SK-N-SH (cell line): ENCODE results near the gene RBMS3. TPM values are rescaled to one million over a fixed set of nuclear protein-coding genes. Genes with fewer than 3 reads are reported as not detected.
A peak's percentile ranks its signal among the peaks of the same experiment; 100 is the strongest.

ENCODE experiments used
- CTCF ChIA-PET: fragments of 300-600, 350-600 bp; formaldehyde crosslinking; extraction: SDS; loops from one replicate; lab custom pipeline; 2021; lab: Yijun Ruan, JAX
- POLR2A ChIA-PET: fragments of 350-600 bp; sonication (Branson Sonifier 250); formaldehyde crosslinking; extraction: SDS; loops from one replicate; lab custom pipeline; 2020; ENCODE audit warnings: antibody characterized with exemption, inconsistent platforms; lab: Yijun Ruan, JAX
- DNase-seq: peaks from one replicate; pipeline ENCODE4 v3.0.0; 2012
- H2AFZ ChIP-seq: fragments of 200-600 bp; sonication (generic); 2 replicates; pipeline ENCODE4 v1.8.1; 2016; ENCODE audit warnings: antibody characterized with exemption, mild to moderate bottlenecking, low read depth
- H3F3A ChIP-seq: fragments of 200-600 bp; sonication (generic); replicated peaks from 2 replicates; pipeline ENCODE3; 2016; ENCODE audit warnings: antibody characterized with exemption, mild to moderate bottlenecking; ENCODE audit not compliant: insufficient read depth
- H3K27ac ChIP-seq, 2 experiments: fragments of 200-500 bp in 1 of 2; fragments of 200-600 bp in 1 of 2; sonication (Bioruptor generic) in 1 of 2; sonication (generic), shearing (Covaris generic) in 1 of 2; 2 replicates each; pipeline versions ENCODE4 v1.5.1 to v1.6.1; 2014 to 2016; ENCODE audit warnings: low read depth in 2 of 2, inconsistent platforms in 1 of 2, low read length in 1 of 2, mild to moderate bottlenecking in 1 of 2, mixed read lengths in 1 of 2
- H3K27me3 ChIP-seq: fragments of 200-600 bp; sonication (generic), shearing (Covaris generic); 2 replicates; pipeline ENCODE4 v1.6.1; 2016; ENCODE audit warnings: mixed run types; ENCODE audit not compliant: insufficient read depth
- H3K36me3 ChIP-seq, 2 experiments: fragments of 200-500 bp in 1 of 2; fragments of 200-600 bp in 1 of 2; sonication (Bioruptor generic) in 1 of 2; sonication (generic) in 1 of 2; replicated peaks in 1 of 2; 2 replicates each; pipeline versions ENCODE3 to v1.5.1; 2014 to 2016; ENCODE audit warnings: low read length in 1 of 2, mild to moderate bottlenecking in 1 of 2; ENCODE audit not compliant: insufficient read depth in 2 of 2, control insufficient read depth in 1 of 2
- H3K4me1 ChIP-seq, 2 experiments: fragments of 200-500 bp in 1 of 2; fragments of 200-600 bp in 1 of 2; sonication (Bioruptor generic) in 1 of 2; sonication (generic), shearing (Covaris generic) in 1 of 2; 2 replicates each; pipeline versions ENCODE4 v1.5.1 to v1.6.1; 2014 to 2016; ENCODE audit warnings: low read depth in 1 of 2, low read length in 1 of 2, mixed run types in 1 of 2; ENCODE audit not compliant: insufficient read depth in 2 of 2, control insufficient read depth in 1 of 2
- H3K4me2 ChIP-seq: fragments of 200-600 bp; sonication (generic), shearing (Covaris generic); 2 replicates; pipeline ENCODE4 v1.6.1; 2017; ENCODE audit warnings: mixed run types
- H3K4me3 ChIP-seq, 2 experiments: fragments of 200-500 bp in 1 of 2; fragments of 200-600 bp in 1 of 2; sonication (Bioruptor generic) in 1 of 2; sonication (generic), shearing (Covaris generic) in 1 of 2; 2 replicates each; pipeline versions ENCODE4 v1.5.1 to v1.8.1; 2014 to 2016; ENCODE audit warnings: low read depth in 2 of 2, inconsistent platforms in 1 of 2, low read length in 1 of 2, mild to moderate bottlenecking in 1 of 2, mixed read lengths in 1 of 2, moderate library complexity in 1 of 2
- H3K79me2 ChIP-seq: fragments of 200-600 bp; sonication (generic); 2 replicates; pipeline ENCODE4 v1.8.1; 2017; ENCODE audit warnings: mild to moderate bottlenecking; ENCODE audit not compliant: insufficient read depth
- H3K9ac ChIP-seq: fragments of 200-600 bp; sonication (generic); 2 replicates; pipeline ENCODE4 v1.6.1; 2017; ENCODE audit warnings: mixed run types
- H3K9me2 ChIP-seq: fragments of 200-600 bp; sonication (generic); 2 replicates; pipeline ENCODE4 v1.6.1; 2017; ENCODE audit warnings: mixed run types
- H3K9me3 ChIP-seq: fragments of 200-600 bp; sonication (generic); 2 replicates; pipeline ENCODE4 v1.6.1; 2017; ENCODE audit warnings: mixed run types, mild to moderate bottlenecking, moderate library complexity
- H4K20me1 ChIP-seq: fragments of 200-600 bp; sonication (generic); 2 replicates; pipeline ENCODE4 v1.6.1; 2017; ENCODE audit warnings: mild to moderate bottlenecking, mixed run types; ENCODE audit not compliant: insufficient read depth
- ELF1 ChIP-seq: IDR thresholded peaks from 2 replicates; pipeline ENCODE4 v1.4.0; 2012
- EP300 ChIP-seq, 2 experiments: IDR thresholded peaks; 2 replicates each; pipeline versions ENCODE4 v1.4.0 to v1.6.1; 2012; ENCODE audit warnings: borderline replicate concordance in 1 of 2, low read depth in 1 of 2, low read length in 1 of 2
- EZH2phosphoT487 ChIP-seq: fragments of 200-600 bp; sonication (generic); IDR thresholded peaks from 2 replicates; pipeline ENCODE4 v1.6.1; 2017; ENCODE audit warnings: low read depth, mixed run types, mild to moderate bottlenecking, antibody characterized with exemption, moderate library complexity, borderline replicate concordance
- FOSL2 ChIP-seq: IDR thresholded peaks from 2 replicates; pipeline ENCODE4 v1.4.0; 2012; ENCODE audit warnings: low read depth, mild to moderate bottlenecking, moderate library complexity, borderline replicate concordance
- FOXJ3 ChIP-seq: sonication (generic); formaldehyde crosslinking; IDR thresholded peaks from 2 replicates; pipeline ENCODE4 v1.5.1; 2020; ENCODE audit warnings: mild to moderate bottlenecking, missing genetic modification reagents
- GATA2 ChIP-seq: sonication (generic); formaldehyde crosslinking; IDR thresholded peaks from 2 replicates; pipeline ENCODE4 v1.5.0; 2020; ENCODE audit warnings: mild to moderate bottlenecking, missing genetic modification reagents
- MXI1 ChIP-seq: IDR thresholded peaks from 2 replicates; pipeline ENCODE4 v1.6.1; 2012; ENCODE audit warnings: mild to moderate bottlenecking, low read depth, low read length, improper control_type of control experiment
- NRF1 ChIP-seq: IDR thresholded peaks from 2 replicates; pipeline ENCODE4 v1.6.1; 2012; ENCODE audit warnings: low read depth, mild to moderate bottlenecking, low read length
- RAD21 ChIP-seq: IDR thresholded peaks from 2 replicates; pipeline ENCODE4 v1.6.1; 2012; ENCODE audit warnings: mild to moderate bottlenecking, low read length
- RCOR1 ChIP-seq: fragments of 150-350 bp; IDR thresholded peaks from 2 replicates; pipeline ENCODE4 v1.6.1; 2017; ENCODE audit warnings: antibody characterized with exemption, low read length
- TAF1 ChIP-seq: IDR thresholded peaks from 2 replicates; pipeline ENCODE4 v1.6.1; 2012; ENCODE audit warnings: low read depth, mild to moderate bottlenecking, low read length, moderate library complexity, borderline replicate concordance
- WGBS: methylation state at CpG from one replicate; pipeline ENCODE4 v1.1.6; 2017; ENCODE audit warnings: low lambda C conversion rate; 5-methylcytosine and 5-hydroxymethylcytosine counted together
- polyA plus RNA-seq, 3 experiments: library from polyadenylated mRNA; depleted of rRNA; stranded (reverse); fragments of >200 nt; gene quantifications; 2 replicates each; pipeline ENCODE4 v1.2.3, GENCODE V29; 2012
- TF ChIP-seq, protein P1 (sequence below): IDR thresholded peaks from 2 replicates; pipeline ENCODE4 v1.4.0; 2012; ENCODE audit warnings: low read depth
- TF ChIP-seq, protein P2 (sequence below): IDR thresholded peaks from 2 replicates; pipeline ENCODE4 v1.6.1; 2012; ENCODE audit warnings: mild to moderate bottlenecking, low read depth, low read length, moderate library complexity
- TF ChIP-seq, protein P3 (sequence below): IDR thresholded peaks from 2 replicates; pipeline ENCODE4; 2012
- TF ChIP-seq, protein P4 (sequence below): fragments of 150-350 bp; IDR thresholded peaks from 2 replicates; pipeline ENCODE4 v1.6.1; 2017; ENCODE audit warnings: antibody characterized with exemption, low read length, low read depth, borderline replicate concordance

The RBMS3 gene
- polyA plus RNA-seq, 1 of the 3 experiments (the other 2 are of a cell fraction) = 8.2 TPM

DNA sequence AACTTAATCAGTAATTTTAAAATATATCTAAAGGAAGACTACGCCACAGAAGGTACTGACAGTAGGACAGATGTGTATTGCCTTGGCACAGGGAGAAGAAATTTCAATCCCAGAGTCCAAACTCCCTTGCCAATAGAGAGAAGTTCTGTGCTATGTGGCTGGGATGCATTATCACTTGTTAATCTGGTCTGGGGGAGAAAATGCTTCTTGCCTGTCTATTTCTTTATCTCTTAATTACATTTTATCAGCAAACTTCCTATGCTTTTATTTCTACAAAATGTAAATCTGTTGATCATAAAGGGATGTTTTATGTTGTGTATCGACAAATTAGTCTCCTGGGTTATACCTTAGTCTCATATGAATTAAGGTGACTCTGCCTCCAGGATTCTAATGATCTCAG, 21.7 kb downstream of the RBMS3 start:
- CTCF ChIA-PET = no interaction called here
- H3K4me2 ChIP-seq = no peak overlapping the region

More for the DNA sequence above, 21.7 kb downstream of the RBMS3 start:
- TF ChIP-seq GATA2 (CRISPR knock-in tag) = peak; percentile 74
- TF ChIP-seq RCOR1 = peak; percentile 62; the same call in 1 of the 2 replicates
- 0 out of 2 replicates have a peak, but pooled peaks have one; percentile 14 for TF ChIP-seq FOXJ3 (CRISPR knock-in tag)
- TF ChIP-seq ELF1 = no peak
- no peak for TF ChIP-seq FOSL2
- TF ChIP-seq RAD21 = no peak
- TF ChIP-seq TAF1 = no peak
- TF ChIP-seq EZH2phosphoT487 = no peak
- TF ChIP-seq, protein P1, sequence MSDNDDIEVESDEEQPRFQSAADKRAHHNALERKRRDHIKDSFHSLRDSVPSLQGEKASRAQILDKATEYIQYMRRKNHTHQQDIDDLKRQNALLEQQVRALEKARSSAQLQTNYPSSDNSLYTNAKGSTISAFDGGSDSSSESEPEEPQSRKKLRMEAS = no peak
- no peak for TF ChIP-seq NRF1
- TF ChIP-seq, protein P2, sequence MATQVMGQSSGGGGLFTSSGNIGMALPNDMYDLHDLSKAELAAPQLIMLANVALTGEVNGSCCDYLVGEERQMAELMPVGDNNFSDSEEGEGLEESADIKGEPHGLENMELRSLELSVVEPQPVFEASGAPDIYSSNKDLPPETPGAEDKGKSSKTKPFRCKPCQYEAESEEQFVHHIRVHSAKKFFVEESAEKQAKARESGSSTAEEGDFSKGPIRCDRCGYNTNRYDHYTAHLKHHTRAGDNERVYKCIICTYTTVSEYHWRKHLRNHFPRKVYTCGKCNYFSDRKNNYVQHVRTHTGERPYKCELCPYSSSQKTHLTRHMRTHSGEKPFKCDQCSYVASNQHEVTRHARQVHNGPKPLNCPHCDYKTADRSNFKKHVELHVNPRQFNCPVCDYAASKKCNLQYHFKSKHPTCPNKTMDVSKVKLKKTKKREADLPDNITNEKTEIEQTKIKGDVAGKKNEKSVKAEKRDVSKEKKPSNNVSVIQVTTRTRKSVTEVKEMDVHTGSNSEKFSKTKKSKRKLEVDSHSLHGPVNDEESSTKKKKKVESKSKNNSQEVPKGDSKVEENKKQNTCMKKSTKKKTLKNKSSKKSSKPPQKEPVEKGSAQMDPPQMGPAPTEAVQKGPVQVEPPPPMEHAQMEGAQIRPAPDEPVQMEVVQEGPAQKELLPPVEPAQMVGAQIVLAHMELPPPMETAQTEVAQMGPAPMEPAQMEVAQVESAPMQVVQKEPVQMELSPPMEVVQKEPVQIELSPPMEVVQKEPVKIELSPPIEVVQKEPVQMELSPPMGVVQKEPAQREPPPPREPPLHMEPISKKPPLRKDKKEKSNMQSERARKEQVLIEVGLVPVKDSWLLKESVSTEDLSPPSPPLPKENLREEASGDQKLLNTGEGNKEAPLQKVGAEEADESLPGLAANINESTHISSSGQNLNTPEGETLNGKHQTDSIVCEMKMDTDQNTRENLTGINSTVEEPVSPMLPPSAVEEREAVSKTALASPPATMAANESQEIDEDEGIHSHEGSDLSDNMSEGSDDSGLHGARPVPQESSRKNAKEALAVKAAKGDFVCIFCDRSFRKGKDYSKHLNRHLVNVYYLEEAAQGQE = no peak
- TF ChIP-seq, protein P3, sequence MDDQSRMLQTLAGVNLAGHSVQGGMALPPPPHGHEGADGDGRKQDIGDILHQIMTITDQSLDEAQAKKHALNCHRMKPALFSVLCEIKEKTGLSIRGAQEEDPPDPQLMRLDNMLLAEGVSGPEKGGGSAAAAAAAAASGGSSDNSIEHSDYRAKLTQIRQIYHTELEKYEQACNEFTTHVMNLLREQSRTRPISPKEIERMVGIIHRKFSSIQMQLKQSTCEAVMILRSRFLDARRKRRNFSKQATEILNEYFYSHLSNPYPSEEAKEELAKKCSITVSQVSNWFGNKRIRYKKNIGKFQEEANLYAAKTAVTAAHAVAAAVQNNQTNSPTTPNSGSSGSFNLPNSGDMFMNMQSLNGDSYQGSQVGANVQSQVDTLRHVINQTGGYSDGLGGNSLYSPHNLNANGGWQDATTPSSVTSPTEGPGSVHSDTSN = no peak
- TF ChIP-seq, protein P4, sequence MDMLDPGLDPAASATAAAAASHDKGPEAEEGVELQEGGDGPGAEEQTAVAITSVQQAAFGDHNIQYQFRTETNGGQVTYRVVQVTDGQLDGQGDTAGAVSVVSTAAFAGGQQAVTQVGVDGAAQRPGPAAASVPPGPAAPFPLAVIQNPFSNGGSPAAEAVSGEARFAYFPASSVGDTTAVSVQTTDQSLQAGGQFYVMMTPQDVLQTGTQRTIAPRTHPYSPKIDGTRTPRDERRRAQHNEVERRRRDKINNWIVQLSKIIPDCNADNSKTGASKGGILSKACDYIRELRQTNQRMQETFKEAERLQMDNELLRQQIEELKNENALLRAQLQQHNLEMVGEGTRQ = no peak
- TF ChIP-seq MXI1 = 0 out of 2 replicates have a peak, but pooled peaks have one; percentile 27
- peak in 1 of 2 experiments; percentile 76; a peak in 1 of 4 replicates for TF ChIP-seq EP300 (IDR thresholded peaks at IDR 0.05; ENCODE audit: borderline replicate concordance in 1 of 2, low read depth in 1 of 2, low read length in 1 of 2)
- Histone ChIP-seq H3K9me2 (no peaks in the 10 kb centered on the region), H2AFZ (no peak overlapping the region), H4K20me1 (no peaks in the 10 kb centered on the region), H3K9ac (no peak overlapping the region), H3K27me3 (no peaks in the 10 kb centered on the region), H3K4me1 (peaks cover 5 to 7% of the 10 kb centered on the region in 2 experiments; a peak in 2 of 4 replicates), H3K4me3 (no peak overlapping the region), H3K36me3 (peaks cover 32 to 45% of the 10 kb centered on the region in 2 experiments), H3K27ac (peak overlapping the region in 1 of 2 experiments; percentile 88; a peak in 2 of 4 replicates), H3F3A (peaks cover 3% of the 10 kb centered on the region), H3K9me3 (no peaks in the 10 kb centered on the region), H3K79me2 (peaks cover 100% of the 10 kb centered on the region)
- 91% methylated on average over 2 of the region's 2 CpGs for WGBS
- POLR2A ChIA-PET = interaction anchor here (0.6 kb wide), 1 partner anchor 9 kb away, joined by 4 read pairs; no protein-coding TSS in a partner anchor
- no peak for DNase-seq
